HUDEP-2 (cell line): Measurements from ENCODE around the gene DCAKD.

Experiments
- DNase-seq, 76 experiments: peaks; one replicate each; lab custom pipeline; 2025; ENCODE audit not compliant: unreplicated experiment in 76 of 76; lab: John Stamatoyannopoulos, UW

The DCAKD gene

GRCh38 chr17:45051060-45051719 lies at the start of gene DCAKD:
TSS of gene DCAKD (minus strand) at chr17:45051632. CDS start at chr17:45034885, 16,747 bp downstream.
- peak in 74 of 76 experiments; percentile 23 to 95 (median 87) for DNase-seq

- DNase-seq = peak in 67 of 76 experiments; percentile 3 to 78 (median 46)
These were observed 47.6 kb upstream of the DCAKD start for GRCh38 chr17:45098869-45099616.

GRCh38 chr17:45098081-45098868 lies 46.8 kb upstream of the DCAKD start:
- DNase-seq = no peak

GRCh38 chr17:45096926-45097325 lies 45.5 kb upstream of the DCAKD start:
- no peak for DNase-seq

GRCh38 chr17:45096141-45096540 lies 44.7 kb upstream of the DCAKD start:
- DNase-seq = peak in 10 of 76 experiments; percentile 3 to 30 (median 16)

- no peak for DNase-seq
These were observed 42.1 kb upstream of the DCAKD start for GRCh38 chr17:45093444-45094110.

GRCh38 chr17:45092911-45093430 lies 41.5 kb upstream of the DCAKD start:
- DNase-seq = no peak

GRCh38 chr17:45091778-45092425 lies 40.5 kb upstream of the DCAKD start:
- DNase-seq = no peak

- DNase-seq = no peak
These were observed 39.3 kb upstream of the DCAKD start for GRCh38 chr17:45090711-45091110.

- DNase-seq = no peak
These were observed 37.3 kb upstream of the DCAKD start for GRCh38 chr17:45088741-45089140.

GRCh38 chr17:45087978-45088377 lies 36.5 kb upstream of the DCAKD start:
- DNase-seq = no peak

- DNase-seq = no peak
These were observed 36.1 kb upstream of the DCAKD start for GRCh38 chr17:45087504-45087975.

- DNase-seq = no peak
These were observed 35.6 kb upstream of the DCAKD start for GRCh38 chr17:45086865-45087503.

- no peak for DNase-seq
These were observed 35.0 kb upstream of the DCAKD start for GRCh38 chr17:45086391-45086790.

- no peak for DNase-seq
These were observed 29.7 kb upstream of the DCAKD start for GRCh38 chr17:45081047-45081703.

GRCh38 chr17:45077643-45078042 lies 26.2 kb upstream of the DCAKD start:
- DNase-seq = no peak

GRCh38 chr17:45073414-45074070 lies 22.1 kb upstream of the DCAKD start:
- no peak for DNase-seq

- DNase-seq = no peak
These were observed 19.4 kb upstream of the DCAKD start for GRCh38 chr17:45070809-45071208.
